ENCODE results near the gene SPECC1L. TPM values are rescaled to one million over a fixed set of nuclear protein-coding genes. Genes with fewer than 3 reads are reported as not detected.

The SPECC1L gene
- total RNA-seq, 1 experiment from 2014 or later, result 52.2 TPM

DNA sequence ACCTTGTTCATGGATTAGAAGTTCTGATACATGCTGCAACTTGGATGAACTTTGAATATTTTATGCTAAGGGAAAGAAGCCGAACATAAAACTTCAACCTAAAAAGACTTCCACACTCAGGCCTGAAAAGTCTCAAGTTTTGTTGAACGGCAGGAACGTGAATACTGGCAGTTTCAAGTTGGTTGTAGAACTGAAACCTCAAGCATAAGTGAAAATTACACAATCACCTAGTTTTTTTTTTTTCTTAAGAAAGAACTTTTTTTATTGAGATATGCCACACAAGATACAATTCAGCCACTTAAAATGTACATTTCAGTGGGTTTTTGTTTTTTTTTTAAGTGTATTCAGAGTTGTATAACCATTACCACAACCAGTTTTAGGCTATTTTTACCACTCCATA is 106.0 kb downstream of the SPECC1L start:
- no peak overlapping the region for H3K4me3 Mint-ChIP-seq (ENCODE audit: low read depth, unreplicated experiment)
- H3K36me3 Mint-ChIP-seq (ENCODE audit: insufficient read depth, unreplicated experiment), result peaks cover 15% of the 10 kb centered on the region
- H3K9me3 Mint-ChIP-seq (ENCODE audit: low read depth, unreplicated experiment), result no peaks in the 10 kb centered on the region
- no peaks in the 10 kb centered on the region for H3K27me3 Mint-ChIP-seq (ENCODE audit: unreplicated experiment)
- DNase-seq, result no peak
- no peaks in the 10 kb centered on the region for H3K4me1 Mint-ChIP-seq (ENCODE audit: low read depth, unreplicated experiment)
- CTCF ChIA-PET, result no interaction called here
- H3K27ac Mint-ChIP-seq (ENCODE audit: unreplicated experiment), result no peak overlapping the region
- intact Hi-C loops (cut with micrococcal nuclease; ENCODE audit: unreplicated experiment), result no loop called here
- TF ChIP-seq, protein P1, sequence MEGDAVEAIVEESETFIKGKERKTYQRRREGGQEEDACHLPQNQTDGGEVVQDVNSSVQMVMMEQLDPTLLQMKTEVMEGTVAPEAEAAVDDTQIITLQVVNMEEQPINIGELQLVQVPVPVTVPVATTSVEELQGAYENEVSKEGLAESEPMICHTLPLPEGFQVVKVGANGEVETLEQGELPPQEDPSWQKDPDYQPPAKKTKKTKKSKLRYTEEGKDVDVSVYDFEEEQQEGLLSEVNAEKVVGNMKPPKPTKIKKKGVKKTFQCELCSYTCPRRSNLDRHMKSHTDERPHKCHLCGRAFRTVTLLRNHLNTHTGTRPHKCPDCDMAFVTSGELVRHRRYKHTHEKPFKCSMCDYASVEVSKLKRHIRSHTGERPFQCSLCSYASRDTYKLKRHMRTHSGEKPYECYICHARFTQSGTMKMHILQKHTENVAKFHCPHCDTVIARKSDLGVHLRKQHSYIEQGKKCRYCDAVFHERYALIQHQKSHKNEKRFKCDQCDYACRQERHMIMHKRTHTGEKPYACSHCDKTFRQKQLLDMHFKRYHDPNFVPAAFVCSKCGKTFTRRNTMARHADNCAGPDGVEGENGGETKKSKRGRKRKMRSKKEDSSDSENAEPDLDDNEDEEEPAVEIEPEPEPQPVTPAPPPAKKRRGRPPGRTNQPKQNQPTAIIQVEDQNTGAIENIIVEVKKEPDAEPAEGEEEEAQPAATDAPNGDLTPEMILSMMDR (IDR thresholded peaks at IDR 0.05; ENCODE audit: unreplicated experiment), result no peak
- no TSS peak for BruUV-seq (replicated peaks)

GRCh38 chr22:24379536-24379935 is 108.9 kb downstream of the SPECC1L start:
- no TSS peak for BruUV-seq (replicated peaks)
- Mint-ChIP-seq H3K27ac (ENCODE audit: unreplicated experiment) (no peak overlapping the region), H3K27me3 (ENCODE audit: unreplicated experiment) (no peaks in the 10 kb centered on the region), H3K9me3 (ENCODE audit: low read depth, unreplicated experiment) (no peaks in the 10 kb centered on the region), H3K4me1 (ENCODE audit: low read depth, unreplicated experiment) (no peaks in the 10 kb centered on the region), H3K36me3 (ENCODE audit: insufficient read depth, unreplicated experiment) (peaks cover 5% of the 10 kb centered on the region), H3K4me3 (ENCODE audit: low read depth, unreplicated experiment) (no peak overlapping the region)
- CTCF ChIA-PET, result no interaction called here
- no peak for DNase-seq
- TF ChIP-seq, protein P1 (IDR thresholded peaks at IDR 0.05; ENCODE audit: unreplicated experiment), result no peak
- intact Hi-C loops (cut with micrococcal nuclease; ENCODE audit: unreplicated experiment), result no loop called here

- no peak overlapping the region for H3K4me3 Mint-ChIP-seq (ENCODE audit: low read depth, unreplicated experiment)
- intact Hi-C loops (cut with micrococcal nuclease; ENCODE audit: unreplicated experiment), result no loop called here
- CTCF ChIA-PET, result no interaction called here
- H3K4me1 Mint-ChIP-seq (ENCODE audit: low read depth, unreplicated experiment), result no peaks in the 10 kb centered on the region
- BruUV-seq (replicated peaks), result no TSS peak
- no peaks in the 10 kb centered on the region for H3K27me3 Mint-ChIP-seq (ENCODE audit: unreplicated experiment)
- peaks cover 5% of the 10 kb centered on the region for H3K36me3 Mint-ChIP-seq (ENCODE audit: insufficient read depth, unreplicated experiment)
- H3K9me3 Mint-ChIP-seq (ENCODE audit: low read depth, unreplicated experiment), result no peaks in the 10 kb centered on the region
- DNase-seq, result no peak
- TF ChIP-seq, protein P1 (IDR thresholded peaks at IDR 0.05; ENCODE audit: unreplicated experiment), result no peak
- no peak overlapping the region for H3K27ac Mint-ChIP-seq (ENCODE audit: unreplicated experiment)
These were observed 109.7 kb downstream of the SPECC1L start for GRCh38 chr22:24380220-24380904.

GRCh38 chr22:24380905-24381230 is 110.2 kb downstream of the SPECC1L start:
- Mint-ChIP-seq H3K36me3 (ENCODE audit: insufficient read depth, unreplicated experiment) (peaks cover 5% of the 10 kb centered on the region), H3K27ac (ENCODE audit: unreplicated experiment) (no peak overlapping the region), H3K27me3 (ENCODE audit: unreplicated experiment) (no peaks in the 10 kb centered on the region), H3K9me3 (ENCODE audit: low read depth, unreplicated experiment) (no peaks in the 10 kb centered on the region), H3K4me1 (ENCODE audit: low read depth, unreplicated experiment) (no peaks in the 10 kb centered on the region), H3K4me3 (ENCODE audit: low read depth, unreplicated experiment) (no peak overlapping the region)
- BruUV-seq (replicated peaks), result no TSS peak
- DNase-seq, result no peak
- intact Hi-C loops (cut with micrococcal nuclease; ENCODE audit: unreplicated experiment), result no loop called here
- CTCF ChIA-PET, result no interaction called here
- TF ChIP-seq, protein P1 (IDR thresholded peaks at IDR 0.05; ENCODE audit: unreplicated experiment), result no peak

Measured in Calu3 (cell line).